HG03571 (cell line): ENCODE measurements around the gene ESPNL.
"Not testable (repeated sequence)": the region's sequence is repeated elsewhere in the genome, so short reads cannot be mapped to it uniquely, and the experiment has no call there.

Source experiments
- ATAC-seq: cut with Tn5 transposase; IDR thresholded peaks from one replicate; pipeline ENCODE4 v1.9.1; 2021; ENCODE audit not compliant: unreplicated experiment

ESPNL gene

DNA sequence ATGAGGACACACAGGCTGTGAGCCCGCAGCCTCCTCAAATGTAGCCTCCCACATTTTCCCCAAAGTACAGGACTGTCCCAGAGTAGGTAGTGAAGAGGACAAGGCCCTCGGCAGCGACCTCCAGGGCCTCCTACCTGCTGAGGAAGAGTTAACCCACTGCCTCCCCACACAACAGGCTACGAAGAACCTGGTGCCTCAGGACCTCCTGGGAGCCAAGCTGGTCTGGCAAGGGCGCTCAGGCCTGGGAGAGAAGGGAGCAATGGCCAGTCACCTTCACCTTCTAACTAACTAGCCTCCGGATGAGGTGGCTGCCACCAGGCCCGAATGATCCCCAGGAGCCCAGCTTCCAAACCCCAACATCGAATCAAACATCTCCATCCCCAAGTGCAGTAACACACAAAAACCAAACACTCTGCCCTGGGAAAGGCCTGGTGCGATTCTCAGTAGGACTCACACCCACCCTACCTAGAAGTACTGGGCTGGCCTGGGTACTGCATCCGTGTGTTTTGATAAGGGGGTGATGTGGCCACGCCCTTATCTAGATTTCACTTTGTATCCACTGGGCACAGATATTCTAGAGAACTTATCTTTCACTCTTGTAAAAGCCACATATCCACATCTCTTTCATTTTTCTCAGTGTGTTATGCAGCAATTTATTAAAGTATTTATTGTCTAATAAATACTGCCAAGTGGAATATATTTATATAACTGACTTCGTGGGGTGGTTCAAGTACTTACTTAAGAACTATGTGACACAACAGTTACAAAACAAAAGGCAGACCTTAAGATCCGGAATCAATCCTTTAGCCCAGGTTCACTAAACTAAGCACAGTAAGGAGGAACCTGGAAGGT is 68.3 kb downstream of the ESPNL start:
- no peak for ATAC-seq

GRCh38 chr2:238169048-238169707 is 69.0 kb downstream of the ESPNL start:
- no peak for ATAC-seq

- no peak for ATAC-seq
Observed at GRCh38 chr2:238169708-238170251, 69.6 kb downstream of the ESPNL start.

GRCh38 chr2:238170386-238171071 is 70.4 kb downstream of the ESPNL start:
- no peak for ATAC-seq

- not testable (repeated sequence) for ATAC-seq
Observed at GRCh38 chr2:238171072-238171431, 70.9 kb downstream of the ESPNL start.

DNA sequence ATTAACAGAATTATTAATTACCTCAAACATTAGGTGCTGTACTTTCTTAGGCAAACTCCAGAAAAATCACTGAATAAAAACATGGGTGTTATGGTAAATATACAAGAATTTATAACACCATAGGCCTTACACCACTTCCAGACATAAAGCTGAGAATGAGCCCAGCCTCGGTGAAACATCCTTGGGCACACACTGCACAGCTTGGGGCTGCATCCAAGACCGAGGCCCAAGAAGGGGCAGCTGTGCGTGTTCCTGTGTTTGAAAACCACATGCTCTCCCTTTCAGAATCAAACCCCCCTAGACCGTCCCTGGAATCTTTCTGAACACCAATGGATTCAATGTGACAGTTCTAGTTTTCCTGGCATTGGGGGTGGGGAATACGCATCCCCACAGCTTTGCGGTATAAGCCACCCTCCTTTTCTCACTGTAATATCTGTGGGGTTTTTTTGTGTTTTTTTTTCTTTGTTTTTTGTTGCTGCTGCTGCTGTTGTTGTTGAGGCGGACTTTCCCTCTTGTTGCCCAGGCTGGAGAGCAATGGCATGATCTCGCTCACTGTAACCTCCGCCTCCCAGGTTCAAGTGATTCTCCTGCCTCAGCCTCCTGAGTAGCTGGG is 71.5 kb downstream of the ESPNL start:
- ATAC-seq: no peak

- no peak for ATAC-seq
Observed at GRCh38 chr2:238172439-238172838, 72.3 kb downstream of the ESPNL start.

DNA sequence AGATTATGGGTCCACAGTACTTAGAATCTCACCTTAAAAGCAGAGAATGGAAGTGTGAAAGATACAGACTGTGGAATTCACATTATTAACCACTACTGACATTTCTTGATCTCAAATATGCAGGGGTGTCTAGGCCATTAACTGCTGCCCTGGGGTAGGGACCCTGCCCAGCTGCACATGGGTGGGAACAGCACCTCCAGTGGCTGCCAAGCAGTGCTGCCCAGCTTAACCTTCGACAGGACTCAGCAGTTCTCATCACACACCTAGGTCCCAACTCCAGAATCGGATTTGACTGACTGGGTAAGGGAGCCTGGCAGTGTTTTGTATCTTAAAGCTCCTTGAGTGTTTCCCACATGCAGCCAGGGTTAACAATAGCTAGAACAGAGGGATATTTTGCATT is 73.6 kb downstream of the ESPNL start:
- ATAC-seq: no peak

GRCh38 chr2:238174291-238174690 is 74.2 kb downstream of the ESPNL start:
- ATAC-seq: no peak

- ATAC-seq: no peak
Observed at GRCh38 chr2:238174701-238175100, 74.6 kb downstream of the ESPNL start.

GRCh38 chr2:238176613-238177012 is 76.5 kb downstream of the ESPNL start:
- ATAC-seq: no peak

DNA sequence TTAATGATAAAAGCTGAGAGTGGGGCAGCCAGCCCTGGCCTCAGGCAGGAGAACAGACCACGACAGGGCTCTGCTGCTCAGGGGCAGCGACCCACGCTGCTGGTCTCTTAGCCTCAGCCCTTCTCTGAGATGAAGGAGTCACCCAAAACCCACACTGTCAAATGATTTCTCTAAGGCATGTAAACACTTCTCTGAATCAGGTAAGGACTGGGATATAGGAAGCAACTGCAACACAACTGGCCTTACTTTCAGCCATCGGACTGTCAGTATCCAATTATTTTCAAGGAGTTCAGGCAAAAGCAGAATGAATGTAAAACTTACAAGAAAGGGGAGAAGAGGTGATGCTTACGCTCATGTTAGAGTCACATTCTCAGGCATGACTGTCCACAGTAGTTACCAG is 80.4 kb downstream of the ESPNL start:
- ATAC-seq: no peak

GRCh38 chr2:238182362-238182761 is 82.2 kb downstream of the ESPNL start:
- no peak for ATAC-seq
